ENCODE data around the gene ANXA11. TPM values are rescaled to one million over a fixed set of nuclear protein-coding genes. Genes with fewer than 3 reads are reported as not detected.

Gene ANXA11
- total and polyA plus RNA-seq, 2 of the 8 experiments (the other 6 are each of a cell fraction or from before 2014, with no cell fraction given), result 40.5 to 84.9 TPM

DNA sequence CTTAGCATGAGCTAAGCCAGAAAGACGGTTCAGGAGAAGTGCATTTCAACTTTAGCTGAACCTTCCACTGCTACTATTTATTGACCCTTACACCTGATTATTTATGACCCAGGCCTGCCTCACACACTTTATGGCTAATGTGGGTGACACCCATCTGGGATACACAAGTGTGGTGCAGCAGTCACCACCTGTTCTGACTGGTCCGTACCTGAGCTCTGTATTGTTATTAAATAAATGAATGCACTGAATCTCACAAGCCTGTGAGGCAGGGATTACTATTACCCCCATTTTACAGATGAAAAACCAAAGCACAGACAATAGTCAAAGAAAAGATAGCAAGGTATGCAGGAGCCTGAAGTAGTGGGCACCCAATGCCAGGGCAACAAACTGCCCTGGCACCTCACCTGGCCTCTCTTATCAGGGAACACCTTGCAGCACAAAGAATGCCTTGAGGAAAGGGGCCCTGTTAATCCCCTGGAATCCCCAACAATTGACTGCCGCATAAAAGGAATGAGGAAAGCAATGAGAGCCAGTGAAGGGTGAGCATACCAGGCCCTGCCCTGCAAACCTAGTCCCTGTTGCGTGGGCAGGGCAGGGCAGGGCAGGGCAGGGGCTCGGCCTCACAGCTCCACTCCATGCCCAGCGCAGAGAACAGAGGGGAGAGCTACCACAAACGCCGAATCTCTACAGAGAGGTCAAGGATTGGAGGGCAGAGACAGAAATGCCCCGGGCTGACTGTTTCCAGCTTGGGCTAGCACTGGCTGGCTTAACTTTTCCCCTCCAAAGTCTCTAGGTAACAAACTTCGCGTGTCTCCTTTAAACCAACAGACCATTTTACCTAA lies 1.3 kb downstream of the ANXA11 start (continued):
- TF ChIP-seq, protein P1, sequence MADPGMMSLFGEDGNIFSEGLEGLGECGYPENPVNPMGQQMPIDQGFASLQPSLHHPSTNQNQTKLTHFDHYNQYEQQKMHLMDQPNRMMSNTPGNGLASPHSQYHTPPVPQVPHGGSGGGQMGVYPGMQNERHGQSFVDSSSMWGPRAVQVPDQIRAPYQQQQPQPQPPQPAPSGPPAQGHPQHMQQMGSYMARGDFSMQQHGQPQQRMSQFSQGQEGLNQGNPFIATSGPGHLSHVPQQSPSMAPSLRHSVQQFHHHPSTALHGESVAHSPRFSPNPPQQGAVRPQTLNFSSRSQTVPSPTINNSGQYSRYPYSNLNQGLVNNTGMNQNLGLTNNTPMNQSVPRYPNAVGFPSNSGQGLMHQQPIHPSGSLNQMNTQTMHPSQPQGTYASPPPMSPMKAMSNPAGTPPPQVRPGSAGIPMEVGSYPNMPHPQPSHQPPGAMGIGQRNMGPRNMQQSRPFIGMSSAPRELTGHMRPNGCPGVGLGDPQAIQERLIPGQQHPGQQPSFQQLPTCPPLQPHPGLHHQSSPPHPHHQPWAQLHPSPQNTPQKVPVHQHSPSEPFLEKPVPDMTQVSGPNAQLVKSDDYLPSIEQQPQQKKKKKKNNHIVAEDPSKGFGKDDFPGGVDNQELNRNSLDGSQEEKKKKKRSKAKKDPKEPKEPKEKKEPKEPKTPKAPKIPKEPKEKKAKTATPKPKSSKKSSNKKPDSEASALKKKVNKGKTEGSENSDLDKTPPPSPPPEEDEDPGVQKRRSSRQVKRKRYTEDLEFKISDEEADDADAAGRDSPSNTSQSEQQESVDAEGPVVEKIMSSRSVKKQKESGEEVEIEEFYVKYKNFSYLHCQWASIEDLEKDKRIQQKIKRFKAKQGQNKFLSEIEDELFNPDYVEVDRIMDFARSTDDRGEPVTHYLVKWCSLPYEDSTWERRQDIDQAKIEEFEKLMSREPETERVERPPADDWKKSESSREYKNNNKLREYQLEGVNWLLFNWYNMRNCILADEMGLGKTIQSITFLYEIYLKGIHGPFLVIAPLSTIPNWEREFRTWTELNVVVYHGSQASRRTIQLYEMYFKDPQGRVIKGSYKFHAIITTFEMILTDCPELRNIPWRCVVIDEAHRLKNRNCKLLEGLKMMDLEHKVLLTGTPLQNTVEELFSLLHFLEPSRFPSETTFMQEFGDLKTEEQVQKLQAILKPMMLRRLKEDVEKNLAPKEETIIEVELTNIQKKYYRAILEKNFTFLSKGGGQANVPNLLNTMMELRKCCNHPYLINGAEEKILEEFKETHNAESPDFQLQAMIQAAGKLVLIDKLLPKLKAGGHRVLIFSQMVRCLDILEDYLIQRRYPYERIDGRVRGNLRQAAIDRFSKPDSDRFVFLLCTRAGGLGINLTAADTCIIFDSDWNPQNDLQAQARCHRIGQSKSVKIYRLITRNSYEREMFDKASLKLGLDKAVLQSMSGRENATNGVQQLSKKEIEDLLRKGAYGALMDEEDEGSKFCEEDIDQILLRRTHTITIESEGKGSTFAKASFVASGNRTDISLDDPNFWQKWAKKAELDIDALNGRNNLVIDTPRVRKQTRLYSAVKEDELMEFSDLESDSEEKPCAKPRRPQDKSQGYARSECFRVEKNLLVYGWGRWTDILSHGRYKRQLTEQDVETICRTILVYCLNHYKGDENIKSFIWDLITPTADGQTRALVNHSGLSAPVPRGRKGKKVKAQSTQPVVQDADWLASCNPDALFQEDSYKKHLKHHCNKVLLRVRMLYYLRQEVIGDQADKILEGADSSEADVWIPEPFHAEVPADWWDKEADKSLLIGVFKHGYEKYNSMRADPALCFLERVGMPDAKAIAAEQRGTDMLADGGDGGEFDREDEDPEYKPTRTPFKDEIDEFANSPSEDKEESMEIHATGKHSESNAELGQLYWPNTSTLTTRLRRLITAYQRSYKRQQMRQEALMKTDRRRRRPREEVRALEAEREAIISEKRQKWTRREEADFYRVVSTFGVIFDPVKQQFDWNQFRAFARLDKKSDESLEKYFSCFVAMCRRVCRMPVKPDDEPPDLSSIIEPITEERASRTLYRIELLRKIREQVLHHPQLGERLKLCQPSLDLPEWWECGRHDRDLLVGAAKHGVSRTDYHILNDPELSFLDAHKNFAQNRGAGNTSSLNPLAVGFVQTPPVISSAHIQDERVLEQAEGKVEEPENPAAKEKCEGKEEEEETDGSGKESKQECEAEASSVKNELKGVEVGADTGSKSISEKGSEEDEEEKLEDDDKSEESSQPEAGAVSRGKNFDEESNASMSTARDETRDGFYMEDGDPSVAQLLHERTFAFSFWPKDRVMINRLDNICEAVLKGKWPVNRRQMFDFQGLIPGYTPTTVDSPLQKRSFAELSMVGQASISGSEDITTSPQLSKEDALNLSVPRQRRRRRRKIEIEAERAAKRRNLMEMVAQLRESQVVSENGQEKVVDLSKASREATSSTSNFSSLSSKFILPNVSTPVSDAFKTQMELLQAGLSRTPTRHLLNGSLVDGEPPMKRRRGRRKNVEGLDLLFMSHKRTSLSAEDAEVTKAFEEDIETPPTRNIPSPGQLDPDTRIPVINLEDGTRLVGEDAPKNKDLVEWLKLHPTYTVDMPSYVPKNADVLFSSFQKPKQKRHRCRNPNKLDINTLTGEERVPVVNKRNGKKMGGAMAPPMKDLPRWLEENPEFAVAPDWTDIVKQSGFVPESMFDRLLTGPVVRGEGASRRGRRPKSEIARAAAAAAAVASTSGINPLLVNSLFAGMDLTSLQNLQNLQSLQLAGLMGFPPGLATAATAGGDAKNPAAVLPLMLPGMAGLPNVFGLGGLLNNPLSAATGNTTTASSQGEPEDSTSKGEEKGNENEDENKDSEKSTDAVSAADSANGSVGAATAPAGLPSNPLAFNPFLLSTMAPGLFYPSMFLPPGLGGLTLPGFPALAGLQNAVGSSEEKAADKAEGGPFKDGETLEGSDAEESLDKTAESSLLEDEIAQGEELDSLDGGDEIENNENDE (IDR thresholded peaks at IDR 0.05; ENCODE audit: insufficient replicate concordance, low read length), result no peak
- TF ChIP-seq NRF1 (IDR thresholded peaks at IDR 0.05; ENCODE audit: low read depth, low read length) (no peak), EZH2 (IDR thresholded peaks at IDR 0.05; ENCODE audit: low read depth, low read length, severe bottlenecking) (peak; percentile 31), SP2 (IDR thresholded peaks at IDR 0.05; ENCODE audit: low read length) (no peak)
- TF ChIP-seq, protein P2, sequence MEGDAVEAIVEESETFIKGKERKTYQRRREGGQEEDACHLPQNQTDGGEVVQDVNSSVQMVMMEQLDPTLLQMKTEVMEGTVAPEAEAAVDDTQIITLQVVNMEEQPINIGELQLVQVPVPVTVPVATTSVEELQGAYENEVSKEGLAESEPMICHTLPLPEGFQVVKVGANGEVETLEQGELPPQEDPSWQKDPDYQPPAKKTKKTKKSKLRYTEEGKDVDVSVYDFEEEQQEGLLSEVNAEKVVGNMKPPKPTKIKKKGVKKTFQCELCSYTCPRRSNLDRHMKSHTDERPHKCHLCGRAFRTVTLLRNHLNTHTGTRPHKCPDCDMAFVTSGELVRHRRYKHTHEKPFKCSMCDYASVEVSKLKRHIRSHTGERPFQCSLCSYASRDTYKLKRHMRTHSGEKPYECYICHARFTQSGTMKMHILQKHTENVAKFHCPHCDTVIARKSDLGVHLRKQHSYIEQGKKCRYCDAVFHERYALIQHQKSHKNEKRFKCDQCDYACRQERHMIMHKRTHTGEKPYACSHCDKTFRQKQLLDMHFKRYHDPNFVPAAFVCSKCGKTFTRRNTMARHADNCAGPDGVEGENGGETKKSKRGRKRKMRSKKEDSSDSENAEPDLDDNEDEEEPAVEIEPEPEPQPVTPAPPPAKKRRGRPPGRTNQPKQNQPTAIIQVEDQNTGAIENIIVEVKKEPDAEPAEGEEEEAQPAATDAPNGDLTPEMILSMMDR (IDR thresholded peaks at IDR 0.05; ENCODE audit: control extremely low read depth in 1 of 3, insufficient read depth in 1 of 3, low read depth in 1 of 3, low read length in 3 of 3), result no peak
